Activated T-cell treated with anti-CD3 and anti-CD28 coated beads, Interleukin-2, amount 50 U/mL, for 24 hours (primary cell): Measurements from ENCODE around the gene SUPT20H.

Source experiments
- DNase-seq: peaks from one replicate; pipeline ENCODE4 v3.0.0-alpha.2; 2020
- H3K27ac Mint-ChIP-seq: 2 replicates; pipeline ENCODE4 v1.8.0; 2020; ENCODE audit warnings: mild to moderate bottlenecking, mixed read lengths
- H3K27me3 Mint-ChIP-seq: 2 replicates; pipeline ENCODE4 v1.8.0; 2020; ENCODE audit warnings: mixed read lengths
- H3K36me3 Mint-ChIP-seq: 2 replicates; pipeline ENCODE4 v1.8.0; 2020; ENCODE audit warnings: low read depth, mixed read lengths
- H3K4me1 Mint-ChIP-seq: 2 replicates; pipeline ENCODE4 v1.8.0; 2020; ENCODE audit warnings: low read depth, mixed read lengths
- H3K4me3 Mint-ChIP-seq: 2 replicates; pipeline ENCODE4 v1.8.0; 2020; ENCODE audit warnings: mild to moderate bottlenecking, moderate library complexity, mixed read lengths
- H3K9me3 Mint-ChIP-seq: 2 replicates; pipeline ENCODE4 v1.8.0; 2020; ENCODE audit warnings: mixed read lengths

The SUPT20H gene

GRCh38 chr13:37049810-37050209 lies 9.7 kb downstream of the SUPT20H start:
- peaks cover 76% of the 10 kb centered on the region for H3K36me3 Mint-ChIP-seq
- peaks cover 3% of the 10 kb centered on the region for H3K9me3 Mint-ChIP-seq
- no peak overlapping the region for H3K27ac Mint-ChIP-seq
- no peak for DNase-seq
- no peak overlapping the region for H3K4me3 Mint-ChIP-seq
- peaks cover 43% of the 10 kb centered on the region for H3K4me1 Mint-ChIP-seq
- no peaks in the 10 kb centered on the region for H3K27me3 Mint-ChIP-seq

DNA sequence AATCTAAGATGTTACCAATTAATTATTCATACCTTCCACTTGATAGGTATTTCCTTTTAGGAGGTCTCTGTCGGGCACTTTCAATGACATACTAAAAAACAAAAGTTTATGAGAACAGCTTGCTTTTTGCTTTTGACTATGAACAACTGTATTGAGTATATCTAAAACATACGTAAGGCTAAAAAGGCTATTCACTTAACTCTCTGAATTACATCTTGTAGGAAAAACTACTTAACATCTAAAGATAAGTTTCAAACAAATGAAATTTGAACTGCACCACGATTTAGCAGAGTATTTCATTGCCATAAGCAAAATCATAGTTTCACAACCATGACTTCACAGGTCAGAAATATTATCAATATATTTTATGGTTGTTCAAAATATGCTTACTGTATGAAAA lies 11.6 kb downstream of the SUPT20H start:
- no peak for DNase-seq
- H3K36me3 Mint-ChIP-seq, result peaks cover 75% of the 10 kb centered on the region

GRCh38 chr13:37047032-37047431 lies 12.5 kb downstream of the SUPT20H start:
- Mint-ChIP-seq H3K36me3 (peaks cover 75% of the 10 kb centered on the region), H3K27ac (no peak overlapping the region), H3K27me3 (no peaks in the 10 kb centered on the region), H3K9me3 (no peaks in the 10 kb centered on the region), H3K4me1 (peaks cover 22% of the 10 kb centered on the region), H3K4me3 (no peak overlapping the region)
- no peak for DNase-seq

More for the DNA sequence above, 11.6 kb downstream of the SUPT20H start:
- Mint-ChIP-seq H3K27ac (no peak overlapping the region), H3K4me1 (peaks cover 29% of the 10 kb centered on the region), H3K9me3 (no peaks in the 10 kb centered on the region), H3K27me3 (no peaks in the 10 kb centered on the region), H3K4me3 (no peak overlapping the region)

- Mint-ChIP-seq H3K27ac (no peak overlapping the region), H3K9me3 (no peaks in the 10 kb centered on the region), H3K36me3 (peaks cover 75% of the 10 kb centered on the region), H3K4me1 (peaks cover 14% of the 10 kb centered on the region), H3K27me3 (no peaks in the 10 kb centered on the region), H3K4me3 (no peak overlapping the region)
- no peak for DNase-seq
Measured at GRCh38 chr13:37046062-37046461, 13.4 kb downstream of the SUPT20H start.

DNA sequence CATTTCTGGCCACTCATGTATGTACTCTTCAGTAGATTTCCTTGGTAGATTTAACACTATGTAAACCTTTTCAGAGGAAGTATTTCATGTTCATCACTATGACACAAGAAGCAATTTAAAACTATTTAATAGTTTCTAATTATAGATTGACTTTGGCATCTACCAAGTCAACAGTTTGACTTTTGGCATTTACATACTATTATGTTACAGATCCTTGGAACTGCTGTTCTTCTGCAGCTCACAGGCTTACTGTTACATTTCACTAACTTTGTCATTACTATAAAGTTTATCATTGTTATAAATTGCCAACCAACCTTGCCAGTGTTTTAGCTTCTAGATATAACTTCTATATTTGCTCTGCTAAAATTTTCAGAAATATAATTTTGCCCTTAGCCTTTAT lies 18.7 kb downstream of the SUPT20H start:
- Mint-ChIP-seq H3K36me3 (peaks cover 89% of the 10 kb centered on the region), H3K4me3 (no peak overlapping the region), H3K9me3 (no peaks in the 10 kb centered on the region), H3K27ac (no peak overlapping the region), H3K4me1 (peaks cover 1% of the 10 kb centered on the region), H3K27me3 (no peaks in the 10 kb centered on the region)
- no peak for DNase-seq

DNA sequence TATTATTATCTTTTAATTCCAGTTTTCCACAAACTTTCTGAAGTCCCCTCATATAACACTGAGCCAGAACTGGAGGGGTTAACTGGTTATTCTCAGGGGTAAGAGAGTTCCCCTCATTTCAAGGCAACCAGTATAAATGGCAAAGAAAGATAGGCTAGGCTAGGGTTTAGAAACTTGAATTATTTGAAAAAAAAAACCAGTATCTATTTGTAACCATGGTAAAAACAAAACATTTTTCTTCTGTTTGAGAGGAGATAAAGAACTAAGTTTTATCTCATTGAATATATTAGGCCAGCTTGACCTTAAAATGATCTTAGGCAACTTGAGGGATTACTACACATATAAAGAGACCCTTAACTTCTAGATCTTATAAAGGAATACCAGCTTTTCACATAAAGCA lies 19.6 kb downstream of the SUPT20H start:
- H3K36me3 Mint-ChIP-seq, result peaks cover 93% of the 10 kb centered on the region
- peaks cover 1% of the 10 kb centered on the region for H3K4me1 Mint-ChIP-seq
- no peak overlapping the region for H3K27ac Mint-ChIP-seq
- no peaks in the 10 kb centered on the region for H3K27me3 Mint-ChIP-seq
- no peak for DNase-seq
- no peak overlapping the region for H3K4me3 Mint-ChIP-seq
- no peaks in the 10 kb centered on the region for H3K9me3 Mint-ChIP-seq

DNA sequence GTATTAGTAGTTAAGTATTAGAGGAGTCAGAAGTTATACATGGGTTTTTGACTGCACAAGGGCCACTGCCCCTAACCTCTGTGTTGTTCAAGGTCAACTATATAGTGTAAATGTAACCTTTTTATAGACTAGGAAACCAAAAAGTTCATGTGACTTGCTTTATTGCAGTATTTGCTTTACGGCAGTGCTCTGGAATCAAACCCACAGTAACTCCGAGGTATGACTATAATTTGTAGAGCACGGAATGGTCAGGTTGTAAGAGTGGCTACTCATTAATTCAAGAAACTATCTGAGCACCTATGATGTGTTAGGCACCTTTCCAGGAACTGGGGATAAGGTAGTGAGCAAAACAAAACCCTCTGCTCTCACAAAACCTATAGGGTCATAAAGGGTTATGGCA lies 22.2 kb downstream of the SUPT20H start:
- Mint-ChIP-seq H3K27me3 (no peaks in the 10 kb centered on the region), H3K9me3 (no peaks in the 10 kb centered on the region), H3K4me1 (no peaks in the 10 kb centered on the region), H3K4me3 (no peak overlapping the region), H3K27ac (no peak overlapping the region), H3K36me3 (peaks cover 97% of the 10 kb centered on the region)
- no peak for DNase-seq

DNA sequence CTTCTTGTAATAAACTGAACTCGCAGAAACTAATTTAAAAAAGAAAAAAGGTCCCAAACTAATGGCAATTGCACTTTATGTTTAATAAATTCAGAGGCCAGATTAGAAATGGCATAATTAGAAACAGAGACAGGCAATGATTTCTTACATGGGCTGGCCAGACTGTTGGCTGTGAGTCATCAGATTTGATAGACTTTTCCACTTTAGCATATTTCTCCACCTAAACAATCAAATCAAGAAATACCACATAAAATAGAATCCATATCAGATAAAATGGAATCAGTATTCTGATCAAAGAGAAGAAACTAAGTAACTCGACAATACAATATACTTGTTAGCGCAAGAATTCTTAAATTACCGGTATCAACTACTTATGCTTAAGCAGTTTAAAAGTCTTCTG lies 29.9 kb downstream of the SUPT20H start:
- DNase-seq, result no peak
- peak overlapping the region; percentile 26 for H3K27ac Mint-ChIP-seq
- H3K27me3 Mint-ChIP-seq, result no peaks in the 10 kb centered on the region
- H3K36me3 Mint-ChIP-seq, result peaks cover 75% of the 10 kb centered on the region
- no peak overlapping the region for H3K4me3 Mint-ChIP-seq
- H3K4me1 Mint-ChIP-seq, result peaks cover 2% of the 10 kb centered on the region
- no peaks in the 10 kb centered on the region for H3K9me3 Mint-ChIP-seq

DNA sequence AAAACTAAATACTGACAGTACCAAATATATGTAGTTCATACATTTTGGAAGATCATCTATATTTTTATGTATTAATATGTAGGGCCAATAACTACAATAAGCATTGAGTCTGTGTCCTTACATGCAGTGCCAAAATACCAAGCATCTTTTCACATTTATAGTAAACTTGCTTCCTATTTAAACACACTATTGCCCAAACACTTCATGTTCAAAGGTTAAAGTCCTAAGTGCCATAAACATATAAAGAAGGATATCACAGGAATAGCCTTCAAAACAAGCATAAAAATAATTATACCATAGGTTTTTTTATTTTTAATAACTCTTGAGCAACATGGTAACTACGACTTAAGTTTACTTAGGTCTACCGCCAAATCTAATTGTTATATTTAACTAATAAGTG lies 31.8 kb downstream of the SUPT20H start:
- no peak for DNase-seq
- Mint-ChIP-seq H3K36me3 (peaks cover 72% of the 10 kb centered on the region), H3K4me1 (peaks cover 3% of the 10 kb centered on the region), H3K27ac (no peak overlapping the region), H3K9me3 (no peaks in the 10 kb centered on the region), H3K27me3 (no peaks in the 10 kb centered on the region), H3K4me3 (no peak overlapping the region)

GRCh38 chr13:37026771-37027170 lies 32.7 kb downstream of the SUPT20H start:
- Mint-ChIP-seq H3K36me3 (peaks cover 72% of the 10 kb centered on the region), H3K27ac (no peak overlapping the region), H3K4me3 (no peak overlapping the region), H3K4me1 (peaks cover 3% of the 10 kb centered on the region), H3K9me3 (no peaks in the 10 kb centered on the region), H3K27me3 (no peaks in the 10 kb centered on the region)
- DNase-seq, result no peak

DNA sequence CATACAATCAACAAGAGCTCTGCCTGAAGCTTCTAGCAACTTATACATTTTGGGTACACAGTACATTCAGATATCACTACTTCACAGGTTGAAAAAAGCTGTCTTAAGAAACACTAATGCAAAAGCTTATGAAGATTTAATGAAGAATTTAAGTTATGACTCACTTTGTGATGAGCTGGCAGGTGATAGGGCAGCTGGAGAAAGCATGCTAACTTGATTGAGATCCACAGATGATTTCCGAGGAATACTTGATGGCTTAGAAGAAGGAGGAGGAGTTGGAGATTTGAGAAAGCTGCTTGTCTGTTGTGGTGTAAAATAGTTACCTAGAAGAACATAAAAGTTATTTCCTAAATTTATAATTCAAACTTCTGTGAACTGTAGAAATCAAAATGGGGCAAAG lies 35.6 kb downstream of the SUPT20H start:
- H3K36me3 Mint-ChIP-seq, result peaks cover 75% of the 10 kb centered on the region
- H3K9me3 Mint-ChIP-seq, result no peaks in the 10 kb centered on the region
- no peak for DNase-seq
- no peak overlapping the region for H3K4me3 Mint-ChIP-seq
- H3K27ac Mint-ChIP-seq, result peak overlapping the region; percentile 11
- no peaks in the 10 kb centered on the region for H3K27me3 Mint-ChIP-seq
- H3K4me1 Mint-ChIP-seq, result peaks cover 1% of the 10 kb centered on the region

DNA sequence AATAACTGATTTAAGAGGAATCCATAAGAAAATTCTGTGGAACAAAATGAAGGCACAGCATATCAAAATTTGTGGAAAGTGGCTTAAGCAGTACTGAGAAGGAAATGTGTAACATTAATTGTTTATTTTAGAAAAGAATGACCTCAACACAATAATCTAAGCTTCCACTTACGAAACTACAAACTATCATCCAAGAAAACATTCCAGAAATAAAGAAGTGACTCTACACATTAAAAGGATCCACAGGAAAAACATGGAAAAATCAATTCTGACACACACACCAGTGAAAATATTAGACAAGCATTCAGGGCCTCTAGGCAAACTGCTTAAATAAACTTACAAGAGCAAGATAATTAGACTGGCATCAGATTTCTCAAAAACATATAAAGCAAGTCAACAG lies 44.9 kb downstream of the SUPT20H start:
- H3K4me3 Mint-ChIP-seq, result no peak overlapping the region
- H3K4me1 Mint-ChIP-seq, result peaks cover 1% of the 10 kb centered on the region
- no peaks in the 10 kb centered on the region for H3K9me3 Mint-ChIP-seq
- no peak overlapping the region for H3K27ac Mint-ChIP-seq
- DNase-seq, result no peak
- no peaks in the 10 kb centered on the region for H3K27me3 Mint-ChIP-seq
- H3K36me3 Mint-ChIP-seq, result peaks cover 90% of the 10 kb centered on the region

DNA sequence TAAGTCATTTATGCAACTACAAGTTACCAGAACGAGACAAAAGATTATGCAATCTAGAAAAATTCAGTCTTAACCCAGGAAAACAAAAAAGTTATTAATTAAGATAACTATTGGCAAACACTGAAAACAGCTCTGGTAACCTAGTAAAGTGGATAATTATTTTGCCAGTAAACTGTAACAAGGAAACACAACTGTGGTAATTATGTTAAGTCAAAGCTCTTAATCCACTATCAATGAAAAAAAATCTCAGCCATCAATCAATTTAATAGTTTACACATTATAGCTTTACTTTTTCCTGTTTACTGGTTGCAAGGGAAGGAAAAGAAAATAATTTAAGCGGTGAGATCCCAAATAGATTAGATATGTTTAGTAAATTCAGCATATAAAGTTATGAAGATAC lies 47.7 kb downstream of the SUPT20H start:
- peaks cover 7% of the 10 kb centered on the region for H3K4me1 Mint-ChIP-seq
- no peak for DNase-seq
- H3K9me3 Mint-ChIP-seq, result no peaks in the 10 kb centered on the region
- H3K36me3 Mint-ChIP-seq, result peaks cover 95% of the 10 kb centered on the region
- no peak overlapping the region for H3K4me3 Mint-ChIP-seq
- H3K27ac Mint-ChIP-seq, result peak overlapping the region; percentile 37
- no peaks in the 10 kb centered on the region for H3K27me3 Mint-ChIP-seq

DNA sequence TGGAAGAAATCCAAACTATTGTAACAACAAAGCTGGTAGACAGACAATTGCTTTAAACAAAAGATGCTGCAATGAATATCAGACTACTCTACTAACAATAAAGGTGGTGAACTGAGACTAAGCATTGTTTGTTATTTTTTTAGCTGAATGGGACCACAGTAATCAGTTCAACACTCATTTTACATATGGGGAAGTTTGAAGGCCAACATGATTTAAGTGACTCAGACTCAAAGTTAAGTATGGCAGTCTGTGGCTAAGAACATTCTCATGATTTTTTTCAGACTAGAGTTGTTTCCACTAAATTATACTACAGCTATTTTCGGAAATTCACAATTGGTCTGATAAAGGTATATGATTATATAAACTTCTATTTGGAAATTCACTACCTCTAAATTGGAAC lies 48.5 kb downstream of the SUPT20H start:
- peaks cover 97% of the 10 kb centered on the region for H3K36me3 Mint-ChIP-seq
- H3K4me1 Mint-ChIP-seq, result peaks cover 12% of the 10 kb centered on the region
- H3K4me3 Mint-ChIP-seq, result no peak overlapping the region

DNA sequence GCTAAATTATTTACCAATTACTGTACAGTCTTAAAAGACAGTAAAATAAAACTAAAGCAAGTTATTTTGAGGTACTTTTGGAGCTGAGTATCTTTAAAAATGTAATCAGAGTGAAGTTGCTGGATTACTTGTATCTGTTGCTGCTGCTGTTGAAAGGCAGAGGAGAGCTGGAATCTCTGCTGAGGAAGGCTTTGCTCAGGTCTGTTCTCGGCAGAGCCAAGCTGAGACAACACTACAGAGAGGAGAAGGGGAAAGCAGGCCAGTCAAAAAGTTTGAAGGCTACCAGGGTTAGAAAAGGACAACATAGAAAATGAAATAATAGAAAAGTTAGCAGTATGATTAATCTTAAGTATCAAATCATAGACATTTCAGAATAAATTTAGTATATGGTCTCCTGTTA lies 49.1 kb downstream of the SUPT20H start:
- Mint-ChIP-seq H3K4me1 (peaks cover 15% of the 10 kb centered on the region), H3K27me3 (no peaks in the 10 kb centered on the region), H3K4me3 (no peak overlapping the region), H3K9me3 (no peaks in the 10 kb centered on the region), H3K27ac (peak overlapping the region; percentile 73), H3K36me3 (peaks cover 97% of the 10 kb centered on the region)
- no peak for DNase-seq

More for the DNA sequence above, 48.5 kb downstream of the SUPT20H start:
- Mint-ChIP-seq H3K9me3 (no peaks in the 10 kb centered on the region), H3K27me3 (no peaks in the 10 kb centered on the region), H3K27ac (peak overlapping the region; percentile 73)
- no peak for DNase-seq

GRCh38 chr13:37009692-37010091 lies 49.8 kb downstream of the SUPT20H start:
- H3K27me3 Mint-ChIP-seq, result no peaks in the 10 kb centered on the region
- no peak overlapping the region for H3K4me3 Mint-ChIP-seq
- no peaks in the 10 kb centered on the region for H3K9me3 Mint-ChIP-seq
- H3K36me3 Mint-ChIP-seq, result peaks cover 97% of the 10 kb centered on the region
- H3K4me1 Mint-ChIP-seq, result peaks cover 15% of the 10 kb centered on the region
- no peak for DNase-seq
- H3K27ac Mint-ChIP-seq, result peak overlapping the region; percentile 76
